ENCODE results near the gene KRTAP4-5.
"Not testable (repeated sequence)": the region's sequence is repeated elsewhere in the genome, so short reads cannot be mapped to it uniquely, and the experiment has no call there.

The KRTAP4-5 gene

GRCh38 chr17:41160648-41161047, 11.0 kb upstream of the KRTAP4-5 start, which contains the start of gene KRTAP4-4:
KRTAP4-4 (minus strand) TSS chr17:41160748; CDS start chr17:41160691, 57 bp downstream.
- CTCF ChIA-PET, result no interaction called here
- no peaks in the 10 kb centered on the region for H3K9me3 ChIP-seq (ENCODE audit: control insufficient read depth, insufficient read depth, low read depth, low read length)
- H3K4me3 ChIP-seq (ENCODE audit: low read depth, low read length), result no peak within 1 kb of the TSS
- H3K27ac ChIP-seq (ENCODE audit: extremely low read depth, low read depth, low read length), result no peak within 1 kb of the TSS
- no peaks in the 10 kb centered on the region for H3K4me1 ChIP-seq (ENCODE audit: control insufficient read depth, insufficient read depth, low read length)
- no peaks in the 10 kb centered on the region for H3K36me3 ChIP-seq (ENCODE audit: control insufficient read depth in 2 of 2, insufficient read depth in 1 of 2, low read length in 2 of 2)
- POLR2A ChIA-PET, result no interaction called here
- TF ChIP-seq ZNF26 (tag by site-specific recombination; IDR thresholded peaks at IDR 0.05) (no peak), REST (tag by site-specific recombination; IDR thresholded peaks at IDR 0.05) (no peak), ZSCAN18 (tag by site-specific recombination; IDR thresholded peaks at IDR 0.05) (no peak), ZNF626 (tag by site-specific recombination; IDR thresholded peaks at IDR 0.05) (no peak), PRDM2 (tag by site-specific recombination; IDR thresholded peaks at IDR 0.05; ENCODE audit: borderline replicate concordance) (no peak), ZBTB17 (tag by site-specific recombination; IDR thresholded peaks at IDR 0.05) (no peak), ZFP41 (tag by site-specific recombination; IDR thresholded peaks at IDR 0.05; ENCODE audit: borderline replicate concordance) (no peak), ZNF398 (tag by site-specific recombination; IDR thresholded peaks at IDR 0.05) (no peak), ZFP3 (tag by site-specific recombination; IDR thresholded peaks at IDR 0.05; ENCODE audit: low read depth) (no peak)

GRCh38 chr17:41160190-41160589, 10.6 kb upstream of the KRTAP4-5 start:
- H3K9me3 ChIP-seq (ENCODE audit: control insufficient read depth, insufficient read depth, low read depth, low read length); H3K4me3 ChIP-seq (ENCODE audit: low read depth, low read length); CTCF ChIA-PET; H3K27ac ChIP-seq (ENCODE audit: extremely low read depth, low read depth, low read length); H3K4me1 ChIP-seq (ENCODE audit: control insufficient read depth, insufficient read depth, low read length); H3K36me3 ChIP-seq (ENCODE audit: control insufficient read depth in 2 of 2, insufficient read depth in 1 of 2, low read length in 2 of 2); POLR2A ChIA-PET: not testable (repeated sequence)
- TF ChIP-seq SCRT2 (tag by site-specific recombination; IDR thresholded peaks at IDR 0.05) (peak; percentile 74), ZIC2 (tag by site-specific recombination; IDR thresholded peaks at IDR 0.05) (peak; percentile 95), SCRT1 (tag by site-specific recombination; IDR thresholded peaks at IDR 0.05; ENCODE audit: borderline replicate concordance) (peak; percentile 94)
